Measurements from ENCODE around the gene VPS37C. TPM values are rescaled to one million over a fixed set of nuclear protein-coding genes. Genes with fewer than 3 reads are reported as not detected.

Gene VPS37C
- total and polyA plus RNA-seq, 2 experiments from 2014 or later, result 20.8 to 22.0 TPM

DNA sequence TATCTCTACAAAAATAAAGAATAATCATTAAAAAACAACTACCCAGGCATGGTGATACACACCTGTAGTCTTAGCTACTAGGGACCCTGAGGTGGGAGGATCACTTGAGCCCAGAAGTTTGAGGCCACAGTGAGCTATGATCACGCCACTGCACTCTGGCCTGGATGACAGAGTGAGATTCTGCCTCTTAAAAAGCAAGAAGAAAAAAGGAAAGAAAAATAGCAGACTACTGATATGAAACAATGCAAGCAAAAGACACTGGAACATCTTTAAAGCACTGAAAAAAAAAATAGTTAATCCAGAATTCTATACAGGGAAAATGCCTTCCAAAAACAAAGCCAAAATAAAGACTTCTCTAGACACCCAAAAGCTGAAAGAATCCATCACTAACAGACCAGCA lies 5.9 kb downstream of the VPS37C start:
- TF ChIP-seq, protein P1, sequence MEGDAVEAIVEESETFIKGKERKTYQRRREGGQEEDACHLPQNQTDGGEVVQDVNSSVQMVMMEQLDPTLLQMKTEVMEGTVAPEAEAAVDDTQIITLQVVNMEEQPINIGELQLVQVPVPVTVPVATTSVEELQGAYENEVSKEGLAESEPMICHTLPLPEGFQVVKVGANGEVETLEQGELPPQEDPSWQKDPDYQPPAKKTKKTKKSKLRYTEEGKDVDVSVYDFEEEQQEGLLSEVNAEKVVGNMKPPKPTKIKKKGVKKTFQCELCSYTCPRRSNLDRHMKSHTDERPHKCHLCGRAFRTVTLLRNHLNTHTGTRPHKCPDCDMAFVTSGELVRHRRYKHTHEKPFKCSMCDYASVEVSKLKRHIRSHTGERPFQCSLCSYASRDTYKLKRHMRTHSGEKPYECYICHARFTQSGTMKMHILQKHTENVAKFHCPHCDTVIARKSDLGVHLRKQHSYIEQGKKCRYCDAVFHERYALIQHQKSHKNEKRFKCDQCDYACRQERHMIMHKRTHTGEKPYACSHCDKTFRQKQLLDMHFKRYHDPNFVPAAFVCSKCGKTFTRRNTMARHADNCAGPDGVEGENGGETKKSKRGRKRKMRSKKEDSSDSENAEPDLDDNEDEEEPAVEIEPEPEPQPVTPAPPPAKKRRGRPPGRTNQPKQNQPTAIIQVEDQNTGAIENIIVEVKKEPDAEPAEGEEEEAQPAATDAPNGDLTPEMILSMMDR (IDR thresholded peaks at IDR 0.05; ENCODE audit: low read depth, low read length), result no peak
- DNase-seq (ENCODE audit: low read depth in 1 of 2, low spot score in 1 of 2), result no peak
- H3K4me1 ChIP-seq (ENCODE audit: low read depth), result peaks cover 35% of the 10 kb centered on the region
- no peaks in the 10 kb centered on the region for H3K9me3 ChIP-seq (ENCODE audit: low read depth)
- H3K4me3 ChIP-seq, result no peak overlapping the region
- H3K27me3 ChIP-seq, result no peaks in the 10 kb centered on the region
- H3K36me3 ChIP-seq, result no peaks in the 10 kb centered on the region
- no peak overlapping the region for H3K27ac ChIP-seq

DNA sequence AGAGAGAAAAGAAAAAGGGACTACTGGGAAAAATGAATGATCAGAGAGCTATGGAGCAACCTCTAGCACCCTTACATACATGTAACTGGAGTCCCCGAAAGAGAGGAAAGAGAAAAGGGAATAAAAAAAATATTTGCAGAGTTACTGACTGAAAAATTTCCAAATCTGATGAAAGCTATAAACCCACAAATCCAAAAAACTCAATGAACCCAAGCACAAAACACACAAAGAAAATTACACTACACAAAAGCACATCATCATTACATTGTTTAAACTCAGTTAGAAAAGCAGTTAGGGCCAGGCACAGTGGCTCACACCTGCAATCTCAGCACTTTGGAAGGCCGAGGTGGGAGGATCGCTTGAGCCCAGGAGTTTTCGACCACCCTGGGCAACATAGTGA lies 6.7 kb downstream of the VPS37C start:
- no peak for DNase-seq (ENCODE audit: low read depth in 1 of 2, low spot score in 1 of 2)
- Histone ChIP-seq H3K9me3 (ENCODE audit: low read depth) (no peaks in the 10 kb centered on the region), H3K4me1 (ENCODE audit: low read depth) (peaks cover 42% of the 10 kb centered on the region), H3K27me3 (no peaks in the 10 kb centered on the region), H3K4me3 (no peak overlapping the region), H3K36me3 (no peaks in the 10 kb centered on the region), H3K27ac (no peak overlapping the region)
- TF ChIP-seq, protein P1 (IDR thresholded peaks at IDR 0.05; ENCODE audit: low read depth, low read length), result no peak

DNA sequence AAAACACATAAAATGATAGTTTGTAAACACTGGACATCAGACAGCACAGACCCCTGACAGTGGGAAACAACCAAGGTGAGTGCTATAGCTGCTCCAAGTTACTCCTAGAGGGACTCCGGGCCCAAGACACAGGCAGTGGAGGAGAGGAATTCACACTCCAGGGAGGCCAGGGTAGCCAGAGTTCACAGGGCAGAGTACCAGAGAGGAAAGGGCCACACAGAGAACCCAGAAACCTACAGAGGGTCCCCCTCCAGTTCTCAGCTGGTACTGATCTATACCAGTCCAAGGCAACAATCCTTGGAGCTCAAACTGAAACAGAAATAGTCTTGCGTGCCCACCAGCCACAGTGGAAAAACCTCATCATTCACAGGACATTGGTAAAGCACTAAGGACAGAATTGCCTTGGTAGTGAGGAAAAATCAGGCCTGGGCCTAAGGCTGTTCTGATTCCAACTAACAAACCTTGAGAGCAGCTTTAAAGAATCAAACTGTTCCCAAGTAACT lies 7.6 kb downstream of the VPS37C start:
- no peaks in the 10 kb centered on the region for H3K27me3 ChIP-seq
- peak in 1 of 2 donors; percentile 36 for DNase-seq (ENCODE audit: low read depth in 1 of 2, low spot score in 1 of 2)
- H3K36me3 ChIP-seq, result no peaks in the 10 kb centered on the region
- H3K4me3 ChIP-seq, result no peak overlapping the region
- no peaks in the 10 kb centered on the region for H3K9me3 ChIP-seq (ENCODE audit: low read depth)
- peaks cover 46% of the 10 kb centered on the region for H3K4me1 ChIP-seq (ENCODE audit: low read depth)
- TF ChIP-seq, protein P1 (IDR thresholded peaks at IDR 0.05; ENCODE audit: low read depth, low read length), result no peak
- H3K27ac ChIP-seq, result peak overlapping the region; percentile 86

DNA sequence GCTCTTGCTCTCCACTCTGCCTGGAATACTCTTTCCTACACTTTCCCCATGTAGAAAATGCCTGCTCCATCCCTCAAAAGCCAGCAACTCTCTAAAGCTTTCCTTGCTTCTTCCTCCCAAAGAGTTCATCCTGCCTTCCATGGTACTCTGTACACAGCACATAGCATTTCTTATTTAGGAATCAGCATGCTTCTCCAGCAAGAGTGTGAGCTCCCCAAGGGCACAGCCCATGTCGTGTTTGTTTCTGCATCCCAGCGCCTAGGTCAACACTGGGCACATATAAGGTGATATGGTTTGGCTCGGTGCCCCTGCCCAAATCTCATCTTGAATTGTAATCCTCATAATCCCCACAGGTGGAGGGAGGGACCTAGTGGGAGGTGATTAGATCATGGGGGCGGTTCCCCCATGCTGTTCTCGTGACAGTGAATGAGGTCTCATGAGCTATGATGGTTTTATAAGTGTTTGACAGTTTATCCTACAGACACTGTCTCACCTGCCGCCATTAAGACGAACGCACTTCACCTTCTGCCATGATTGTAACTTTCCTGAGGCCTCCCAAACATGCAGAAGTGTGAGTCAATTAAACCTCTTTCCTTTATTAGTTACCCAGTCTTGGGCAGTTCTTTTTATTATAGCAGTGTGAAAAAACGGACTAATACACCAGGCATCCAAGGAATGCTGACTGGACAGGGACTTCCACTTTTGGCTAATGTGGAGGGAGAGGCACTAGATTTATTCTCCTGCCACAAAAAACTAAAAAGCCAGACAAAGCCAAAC lies 8.2 kb downstream of the VPS37C start:
- Histone ChIP-seq H3K9me3 (ENCODE audit: low read depth) (no peaks in the 10 kb centered on the region), H3K27ac (peak overlapping the region; percentile 86), H3K27me3 (no peaks in the 10 kb centered on the region), H3K36me3 (no peaks in the 10 kb centered on the region), H3K4me3 (no peak overlapping the region), H3K4me1 (ENCODE audit: low read depth) (peaks cover 46% of the 10 kb centered on the region)
- TF ChIP-seq, protein P1 (IDR thresholded peaks at IDR 0.05; ENCODE audit: low read depth, low read length), result no peak
- peak in 1 of 2 donors; percentile 75 for DNase-seq (ENCODE audit: low read depth in 1 of 2, low spot score in 1 of 2)

DNA sequence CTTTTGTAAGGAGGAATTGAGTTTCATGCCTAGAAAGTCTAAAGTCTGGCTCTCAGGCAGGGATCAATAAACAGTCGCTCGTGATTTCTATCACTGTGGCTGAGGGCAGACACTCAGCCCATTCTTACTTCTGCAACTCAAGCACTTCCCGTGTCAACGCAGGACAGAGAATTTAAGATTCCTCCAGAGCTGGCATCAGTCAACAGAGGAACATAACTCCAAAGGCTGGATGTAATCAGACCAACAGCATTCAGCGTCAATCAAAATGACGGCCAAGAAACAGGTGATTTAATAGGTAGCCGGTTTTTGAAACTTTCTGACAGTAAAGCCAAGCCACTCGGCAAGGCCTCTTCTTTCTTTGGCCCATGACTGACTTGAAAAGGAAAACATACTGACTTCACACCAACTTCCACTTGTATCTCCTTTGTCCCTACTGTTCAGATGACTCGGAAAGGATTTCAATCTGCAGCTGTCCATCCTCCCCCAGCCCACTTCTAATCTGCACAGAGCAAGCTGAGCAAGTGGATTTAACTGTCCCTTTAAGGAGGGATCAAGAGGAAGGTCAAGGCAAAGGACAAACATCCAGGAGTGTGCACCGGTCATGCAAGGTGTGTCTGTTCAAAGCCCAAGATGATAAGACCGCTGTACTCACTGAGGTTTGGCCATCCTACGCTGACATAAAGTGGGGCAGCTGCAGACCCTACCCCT lies 9.5 kb downstream of the VPS37C start:
- TF ChIP-seq, protein P1 (IDR thresholded peaks at IDR 0.05; ENCODE audit: low read depth, low read length), result no peak
- no peak for DNase-seq (ENCODE audit: low read depth in 1 of 2, low spot score in 1 of 2)
- Histone ChIP-seq H3K27ac (peak overlapping the region; percentile 86), H3K4me1 (ENCODE audit: low read depth) (peaks cover 46% of the 10 kb centered on the region), H3K27me3 (no peaks in the 10 kb centered on the region), H3K36me3 (no peaks in the 10 kb centered on the region), H3K9me3 (ENCODE audit: low read depth) (no peaks in the 10 kb centered on the region), H3K4me3 (no peak overlapping the region)

Measured in cardiac muscle cell (in vitro differentiated cells and primary cell).